ENCODE results near the gene SERPINA7.

GRCh38 chrX:106000203-106000602 lies 38.3 kb downstream of the SERPINA7 start:
- TF ChIP-seq, protein P1, sequence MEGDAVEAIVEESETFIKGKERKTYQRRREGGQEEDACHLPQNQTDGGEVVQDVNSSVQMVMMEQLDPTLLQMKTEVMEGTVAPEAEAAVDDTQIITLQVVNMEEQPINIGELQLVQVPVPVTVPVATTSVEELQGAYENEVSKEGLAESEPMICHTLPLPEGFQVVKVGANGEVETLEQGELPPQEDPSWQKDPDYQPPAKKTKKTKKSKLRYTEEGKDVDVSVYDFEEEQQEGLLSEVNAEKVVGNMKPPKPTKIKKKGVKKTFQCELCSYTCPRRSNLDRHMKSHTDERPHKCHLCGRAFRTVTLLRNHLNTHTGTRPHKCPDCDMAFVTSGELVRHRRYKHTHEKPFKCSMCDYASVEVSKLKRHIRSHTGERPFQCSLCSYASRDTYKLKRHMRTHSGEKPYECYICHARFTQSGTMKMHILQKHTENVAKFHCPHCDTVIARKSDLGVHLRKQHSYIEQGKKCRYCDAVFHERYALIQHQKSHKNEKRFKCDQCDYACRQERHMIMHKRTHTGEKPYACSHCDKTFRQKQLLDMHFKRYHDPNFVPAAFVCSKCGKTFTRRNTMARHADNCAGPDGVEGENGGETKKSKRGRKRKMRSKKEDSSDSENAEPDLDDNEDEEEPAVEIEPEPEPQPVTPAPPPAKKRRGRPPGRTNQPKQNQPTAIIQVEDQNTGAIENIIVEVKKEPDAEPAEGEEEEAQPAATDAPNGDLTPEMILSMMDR (IDR thresholded peaks at IDR 0.05; ENCODE audit: low read length), result no peak
- TF ChIP-seq EZH2 (optimal IDR thresholded peaks at IDR 0.05; ENCODE audit: low read depth, low read length) (no peak), EZH2phosphoT487 (IDR thresholded peaks at IDR 0.05; ENCODE audit: low read length) (no peak)
